H9 (cell line): ENCODE measurements around the gene XPR1. TPM values are rescaled to one million over a fixed set of nuclear protein-coding genes. Genes with fewer than 3 reads are reported as not detected.
A peak's percentile ranks its signal among the peaks of the same experiment; 100 is the strongest.

Experiments
- DNase-seq: peaks from one replicate; pipeline ENCODE4 v3.0.0-alpha.2; 2017
- H2AFZ ChIP-seq: one replicate; pipeline ENCODE4 v1.6.1; 2013; ENCODE audit warnings: mild to moderate bottlenecking, low read length, control low read depth, moderate library complexity
- H2AK5ac ChIP-seq: 2 replicates; pipeline ENCODE4 v1.6.1; 2013; ENCODE audit warnings: low read length, control low read depth, mixed read lengths; ENCODE audit not compliant: insufficient read length
- H2BK120ac ChIP-seq: one replicate; pipeline ENCODE4 v1.6.1; 2013; ENCODE audit warnings: low read depth, mild to moderate bottlenecking, low read length, control low read depth, inconsistent platforms; ENCODE audit not compliant: poor library complexity, severe bottlenecking
- H2BK12ac ChIP-seq: 2 replicates; pipeline ENCODE4 v1.6.1; 2013; ENCODE audit warnings: low read length, control low read depth, mixed read lengths, low read depth; ENCODE audit not compliant: insufficient read length
- H2BK15ac ChIP-seq: 2 replicates; pipeline ENCODE4 v1.6.1; 2013; ENCODE audit warnings: low read depth, low read length, control low read depth
- H2BK20ac ChIP-seq: one replicate; pipeline ENCODE4 v1.6.1; 2013; ENCODE audit warnings: low read depth, mild to moderate bottlenecking, low read length, control low read depth, inconsistent platforms; ENCODE audit not compliant: poor library complexity, severe bottlenecking
- H2BK5ac ChIP-seq: 2 replicates; pipeline ENCODE4 v1.6.1; 2013; ENCODE audit warnings: low read length, control low read depth, mixed read lengths; ENCODE audit not compliant: insufficient read length
- H3K14ac ChIP-seq: 2 replicates; pipeline ENCODE4 v1.6.1; 2013; ENCODE audit warnings: low read length, control low read depth; ENCODE audit not compliant: insufficient read depth
- H3K18ac ChIP-seq: 2 replicates; pipeline ENCODE4 v1.6.1; 2013; ENCODE audit warnings: low read depth, mild to moderate bottlenecking, mixed read lengths, low read length, control low read depth; ENCODE audit not compliant: insufficient read length
- H3K23ac ChIP-seq: 2 replicates; pipeline ENCODE4 v1.6.1; 2013; ENCODE audit warnings: low read length, control low read depth, mixed read lengths, low read depth; ENCODE audit not compliant: insufficient read length
- H3K23me2 ChIP-seq: 2 replicates; pipeline ENCODE4 v1.6.1; 2013; ENCODE audit warnings: low read depth, mild to moderate bottlenecking, mixed read lengths, low read length, control low read depth; ENCODE audit not compliant: insufficient read length, poor library complexity, severe bottlenecking
- H3K27ac ChIP-seq: 2 replicates; pipeline ENCODE4 v1.5.1; 2013; ENCODE audit warnings: low read length, control low read depth, mixed read lengths, low read depth; ENCODE audit not compliant: insufficient read length
- H3K27me3 ChIP-seq: 2 replicates; pipeline ENCODE4 v1.6.1; 2013; ENCODE audit warnings: low read length, control low read depth, inconsistent platforms; ENCODE audit not compliant: insufficient read depth
- H3K4ac ChIP-seq: 2 replicates; pipeline ENCODE4 v1.6.1; 2013; ENCODE audit warnings: low read depth, mild to moderate bottlenecking, control low read depth, inconsistent platforms, low read length, moderate library complexity
- H3K4me1 ChIP-seq: 2 replicates; pipeline ENCODE4 v1.6.1; 2013; ENCODE audit warnings: low read length, control low read depth, inconsistent platforms; ENCODE audit not compliant: insufficient read depth
- H3K4me2 ChIP-seq: 2 replicates; pipeline ENCODE4 v1.6.1; 2013; ENCODE audit warnings: low read length, control low read depth, mixed read lengths; ENCODE audit not compliant: insufficient read length, insufficient read depth
- H3K56ac ChIP-seq: 2 replicates; pipeline ENCODE4 v1.6.1; 2013; ENCODE audit warnings: low read depth, mild to moderate bottlenecking, mixed read lengths, low read length, control low read depth; ENCODE audit not compliant: insufficient read length
- H3K79me1 ChIP-seq: 2 replicates; pipeline ENCODE4 v1.6.1; 2013; ENCODE audit warnings: low read depth, mild to moderate bottlenecking, moderate library complexity, low read length, control low read depth, inconsistent platforms; ENCODE audit not compliant: insufficient read depth, poor library complexity, severe bottlenecking
- H3K79me2 ChIP-seq: 2 replicates; pipeline ENCODE4 v1.6.1; 2013; ENCODE audit warnings: low read length, control low read depth, inconsistent platforms; ENCODE audit not compliant: insufficient read depth
- H3K9ac ChIP-seq: 2 replicates; pipeline ENCODE4 v1.6.1; 2013; ENCODE audit warnings: low read length, control low read depth, mixed read lengths; ENCODE audit not compliant: insufficient read length; ENCODE audit errors: extremely low read depth
- H3K9me3 ChIP-seq: one replicate; pipeline ENCODE4 v1.6.1; 2013; ENCODE audit warnings: low read depth, low read length, inconsistent platforms; ENCODE audit not compliant: control insufficient read depth
- H3T11ph ChIP-seq: one replicate; pipeline ENCODE4 v1.6.1; 2013; ENCODE audit warnings: mild to moderate bottlenecking, low read length, control low read depth, inconsistent platforms
- H4K20me1 ChIP-seq: one replicate; pipeline ENCODE4 v1.6.1; 2013; ENCODE audit not compliant: control insufficient read depth, insufficient read length, insufficient read depth
- H4K5ac ChIP-seq: 2 replicates; pipeline ENCODE4 v1.6.1; 2013; ENCODE audit warnings: low read depth, mild to moderate bottlenecking, mixed read lengths, low read length, control low read depth; ENCODE audit not compliant: insufficient read length
- H4K8ac ChIP-seq: replicated peaks from 2 replicates; pipeline ENCODE4 v1.6.1; 2013; ENCODE audit warnings: low read length, control low read depth, mixed read lengths, low read depth; ENCODE audit not compliant: insufficient read length
- H4K91ac ChIP-seq: 2 replicates; pipeline ENCODE4 v1.6.1; 2013; ENCODE audit warnings: low read depth, mild to moderate bottlenecking, moderate library complexity, mixed read lengths, low read length, control low read depth; ENCODE audit not compliant: insufficient read length
- H3K27ac Mint-ChIP-seq, 3 experiments: 2 replicates in 2 of 3; 3 replicates in 1 of 3; pipeline ENCODE4 v1.8.0; 2020 to 2021; ENCODE audit warnings: mixed read lengths in 3 of 3, mild to moderate bottlenecking in 1 of 3, moderate library complexity in 1 of 3
- H3K27me3 Mint-ChIP-seq: 2 replicates; pipeline ENCODE4 v1.8.0; 2021; ENCODE audit warnings: low read depth, mild to moderate bottlenecking, moderate library complexity, mixed read lengths
- H3K36me3 Mint-ChIP-seq, 3 experiments: 2 replicates in 2 of 3; 3 replicates in 1 of 3; pipeline ENCODE4 v1.8.0; 2020 to 2021; ENCODE audit warnings: low read depth in 3 of 3, mixed read lengths in 3 of 3; ENCODE audit not compliant: insufficient read depth in 1 of 3
- H3K4me1 Mint-ChIP-seq, 2 experiments: 2 replicates each; pipeline ENCODE4 v1.8.0; 2020; ENCODE audit warnings: mixed read lengths in 2 of 2
- H3K4me3 Mint-ChIP-seq, 2 experiments: 2 replicates in 1 of 2; 3 replicates in 1 of 2; pipeline ENCODE4 v1.8.0; 2020 to 2021; ENCODE audit warnings: mild to moderate bottlenecking in 2 of 2, mixed read lengths in 2 of 2, moderate library complexity in 1 of 2
- H3K9me3 Mint-ChIP-seq, 2 experiments: 2 replicates in 1 of 2; 3 replicates in 1 of 2; pipeline ENCODE4 v1.8.0; 2020; ENCODE audit warnings: mild to moderate bottlenecking in 2 of 2, mixed read lengths in 2 of 2, moderate library complexity in 1 of 2
- WGBS: extraction: QIAGEN DNeasy Blood & Tissue Kit; methylation state at CpG from one replicate; pipeline ENCODE4 v1.1.7; 2013; ENCODE audit warnings: missing lambda C conversion rate, low lambda C conversion rate, mixed read lengths; ENCODE audit not compliant: insufficient read length; ENCODE audit errors: extremely low coverage; 5-methylcytosine and 5-hydroxymethylcytosine counted together
- total RNA-seq: library from RNA; stranded (reverse); gene quantifications from 2 replicates; pipeline ENCODE4 v1.2.1, GENCODE V29; 2021
- TF ChIP-seq, protein P1 (sequence below): fragments of 200-600 bp; sonication (generic); conservative IDR thresholded peaks from 3 replicates; pipeline ENCODE4 v1.8.0; 2021; ENCODE audit warnings: antibody characterized with exemption, mild to moderate bottlenecking

Gene XPR1
- total RNA-seq, 1 experiment from 2014 or later, result 34.1 TPM

DNA sequence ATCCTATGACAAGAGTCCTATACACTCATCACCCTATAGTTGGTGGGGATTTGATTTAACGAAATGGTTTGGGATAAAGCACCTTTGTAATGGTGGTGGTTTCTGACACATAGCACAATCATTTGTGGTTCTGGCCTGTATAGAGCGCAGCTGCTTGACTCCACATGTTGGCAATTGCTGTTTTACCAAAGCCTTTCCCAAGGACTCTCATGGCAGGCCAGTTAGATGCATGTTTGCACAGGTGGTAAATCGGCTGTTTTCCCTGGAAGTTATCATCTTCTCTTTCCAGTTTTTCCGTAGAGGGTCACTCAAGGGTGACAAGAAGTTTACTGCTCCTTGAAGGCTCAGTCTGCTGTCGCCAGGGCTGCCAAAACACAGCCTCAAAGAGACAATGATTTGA, 17.1 kb upstream of the XPR1 start:
- H3K27me3 Mint-ChIP-seq, result no peaks in the 10 kb centered on the region

More for the DNA sequence above, 17.1 kb upstream of the XPR1 start:
- no peak overlapping the region for H2AFZ ChIP-seq
- H3K4ac ChIP-seq, result no peak overlapping the region
- no peak overlapping the region for H2BK20ac ChIP-seq
- no peak overlapping the region for H3T11ph ChIP-seq
- no peak overlapping the region for H3K18ac ChIP-seq
- H3K9ac ChIP-seq, result no peak overlapping the region
- H4K8ac ChIP-seq, result no peak overlapping the region
- no peak overlapping the region for H2BK12ac ChIP-seq
- H2BK120ac ChIP-seq, result no peak overlapping the region
- no peak overlapping the region for H4K91ac ChIP-seq
- Mint-ChIP-seq H3K9me3 (no peaks in the 10 kb centered on the region), H3K4me1 (peaks cover 17 to 19% of the 10 kb centered on the region in 2 experiments), H3K4me3 (no peak overlapping the region), H3K27ac (0 out of 7 replicates have a peak overlapping the region, but pooled peaks of 1 of the 3 experiments have one; percentile 44), H3K36me3 (no peaks in the 10 kb centered on the region)
- no peaks in the 10 kb centered on the region for H3K79me1 ChIP-seq
- no peak overlapping the region for H2BK5ac ChIP-seq
- no peak overlapping the region for H3K4me2 ChIP-seq
- TF ChIP-seq, protein P1, sequence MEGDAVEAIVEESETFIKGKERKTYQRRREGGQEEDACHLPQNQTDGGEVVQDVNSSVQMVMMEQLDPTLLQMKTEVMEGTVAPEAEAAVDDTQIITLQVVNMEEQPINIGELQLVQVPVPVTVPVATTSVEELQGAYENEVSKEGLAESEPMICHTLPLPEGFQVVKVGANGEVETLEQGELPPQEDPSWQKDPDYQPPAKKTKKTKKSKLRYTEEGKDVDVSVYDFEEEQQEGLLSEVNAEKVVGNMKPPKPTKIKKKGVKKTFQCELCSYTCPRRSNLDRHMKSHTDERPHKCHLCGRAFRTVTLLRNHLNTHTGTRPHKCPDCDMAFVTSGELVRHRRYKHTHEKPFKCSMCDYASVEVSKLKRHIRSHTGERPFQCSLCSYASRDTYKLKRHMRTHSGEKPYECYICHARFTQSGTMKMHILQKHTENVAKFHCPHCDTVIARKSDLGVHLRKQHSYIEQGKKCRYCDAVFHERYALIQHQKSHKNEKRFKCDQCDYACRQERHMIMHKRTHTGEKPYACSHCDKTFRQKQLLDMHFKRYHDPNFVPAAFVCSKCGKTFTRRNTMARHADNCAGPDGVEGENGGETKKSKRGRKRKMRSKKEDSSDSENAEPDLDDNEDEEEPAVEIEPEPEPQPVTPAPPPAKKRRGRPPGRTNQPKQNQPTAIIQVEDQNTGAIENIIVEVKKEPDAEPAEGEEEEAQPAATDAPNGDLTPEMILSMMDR, result no peak
- no peak overlapping the region for H2BK15ac ChIP-seq
- H4K20me1 ChIP-seq, result no peaks in the 10 kb centered on the region
- H2AK5ac ChIP-seq, result no peak overlapping the region
- H3K4me1 ChIP-seq, result peaks cover 2% of the 10 kb centered on the region; the same call in 1 of the 2 replicates
- no peak overlapping the region for H3K27ac ChIP-seq
- no peaks in the 10 kb centered on the region for H3K23me2 ChIP-seq
- no CpG with 5 or more reads among the region's 5 CpGs for WGBS
- no peak overlapping the region for H4K5ac ChIP-seq
- no peaks in the 10 kb centered on the region for H3K9me3 ChIP-seq
- H3K27me3 ChIP-seq, result no peaks in the 10 kb centered on the region
- DNase-seq, result no peak
- H3K56ac ChIP-seq, result no peak overlapping the region
- no peak overlapping the region for H3K14ac ChIP-seq
- no peaks in the 10 kb centered on the region for H3K79me2 ChIP-seq
- no peak overlapping the region for H3K23ac ChIP-seq
